Measurements from ENCODE around the gene FLT3.

FLT3 gene

GRCh38 chr13:28047757-28048388 is 52.5 kb downstream of the FLT3 start:
- Mint-ChIP-seq H3K4me1 (peaks cover 16% of the 10 kb centered on the region), H3K36me3 (ENCODE audit: low read depth) (no peaks in the 10 kb centered on the region), H3K27ac (no peak overlapping the region), H3K4me3 (no peak overlapping the region), H3K9me3 (no peaks in the 10 kb centered on the region), H3K27me3 (ENCODE audit: low read depth, poor library complexity) (peaks cover 4% of the 10 kb centered on the region)
- no peak for TF ChIP-seq CTCF (IDR thresholded peaks at IDR 0.05)
- no peak for DNase-seq

GRCh38 chr13:28046981-28047380 is 53.4 kb downstream of the FLT3 start:
- Mint-ChIP-seq H3K4me1 (peaks cover 15% of the 10 kb centered on the region), H3K36me3 (ENCODE audit: low read depth) (no peaks in the 10 kb centered on the region), H3K9me3 (no peaks in the 10 kb centered on the region), H3K27me3 (ENCODE audit: low read depth, poor library complexity) (peaks cover 3% of the 10 kb centered on the region), H3K27ac (no peak overlapping the region), H3K4me3 (no peak overlapping the region)
- DNase-seq: no peak
- TF ChIP-seq CTCF (IDR thresholded peaks at IDR 0.05): no peak

- Mint-ChIP-seq H3K36me3 (ENCODE audit: low read depth) (no peaks in the 10 kb centered on the region), H3K4me1 (peaks cover 15% of the 10 kb centered on the region), H3K27me3 (ENCODE audit: low read depth, poor library complexity) (peaks cover 3% of the 10 kb centered on the region), H3K27ac (no peak overlapping the region), H3K4me3 (no peak overlapping the region), H3K9me3 (no peaks in the 10 kb centered on the region)
- DNase-seq: no peak
- TF ChIP-seq CTCF (IDR thresholded peaks at IDR 0.05): no peak
Observed at GRCh38 chr13:28045861-28046260, 54.5 kb downstream of the FLT3 start.

GRCh38 chr13:28044608-28045007 is 55.8 kb downstream of the FLT3 start:
- no peaks in the 10 kb centered on the region for H3K9me3 Mint-ChIP-seq
- peaks cover 8% of the 10 kb centered on the region for H3K4me1 Mint-ChIP-seq
- H3K36me3 Mint-ChIP-seq (ENCODE audit: low read depth): no peaks in the 10 kb centered on the region
- TF ChIP-seq CTCF (IDR thresholded peaks at IDR 0.05): no peak
- DNase-seq: no peak
- peaks cover 3% of the 10 kb centered on the region for H3K27me3 Mint-ChIP-seq (ENCODE audit: low read depth, poor library complexity)
- H3K27ac Mint-ChIP-seq: no peak overlapping the region
- no peak overlapping the region for H3K4me3 Mint-ChIP-seq

GRCh38 chr13:28043224-28043623 is 57.2 kb downstream of the FLT3 start:
- H3K36me3 Mint-ChIP-seq (ENCODE audit: low read depth): no peaks in the 10 kb centered on the region
- H3K4me3 Mint-ChIP-seq: no peak overlapping the region
- no peak for DNase-seq
- no peaks in the 10 kb centered on the region for H3K4me1 Mint-ChIP-seq
- peaks cover 6% of the 10 kb centered on the region for H3K27me3 Mint-ChIP-seq (ENCODE audit: low read depth, poor library complexity)
- H3K27ac Mint-ChIP-seq: no peak overlapping the region
- H3K9me3 Mint-ChIP-seq: no peaks in the 10 kb centered on the region
- TF ChIP-seq CTCF (IDR thresholded peaks at IDR 0.05): no peak

GRCh38 chr13:28041501-28041900 is 58.9 kb downstream of the FLT3 start:
- Mint-ChIP-seq H3K27me3 (ENCODE audit: low read depth, poor library complexity) (peaks cover 6% of the 10 kb centered on the region), H3K27ac (no peak overlapping the region), H3K4me3 (no peak overlapping the region), H3K9me3 (no peaks in the 10 kb centered on the region), H3K4me1 (no peaks in the 10 kb centered on the region), H3K36me3 (ENCODE audit: low read depth) (no peaks in the 10 kb centered on the region)
- no peak for TF ChIP-seq CTCF (IDR thresholded peaks at IDR 0.05)
- no peak for DNase-seq

Measured in nephron progenitor cell (in vitro differentiated cells).